HL-60 (cell line): Measurements from ENCODE around the gene MXD4.
"Not testable (repeated sequence)": the region's sequence is repeated elsewhere in the genome, so short reads cannot be mapped to it uniquely, and the experiment has no call there.

Experiments used
- DNase-seq, 2 experiments: peaks; one replicate each; pipeline ENCODE4 v3.0.0-alpha.2; 2010 to 2020; ENCODE audit warnings: low read depth in 1 of 2, low spot score in 1 of 2
- H3K27ac ChIP-seq: fragments of 250-450 bp; sonication (Bioruptor Pico); replicated peaks from 2 replicates; pipeline ENCODE4 v1.5.1; 2020; ENCODE audit warnings: mild to moderate bottlenecking, moderate library complexity
- H3K27me3 ChIP-seq: fragments of 250-450 bp; sonication (Bioruptor Pico); 2 replicates; pipeline ENCODE4 v1.5.1; 2021; ENCODE audit warnings: mild to moderate bottlenecking, moderate library complexity; ENCODE audit not compliant: insufficient read depth, poor library complexity, severe bottlenecking
- H3K4me3 ChIP-seq: replicated peaks from 2 replicates; pipeline ENCODE4 v1.5.1; 2011; ENCODE audit warnings: mild to moderate bottlenecking, control low read depth, low read length; ENCODE audit not compliant: insufficient read depth
- CTCF ChIP-seq: IDR thresholded peaks from one replicate; pipeline ENCODE4 v1.5.1; 2011; ENCODE audit warnings: low read length, control low read depth, inconsistent platforms; ENCODE audit not compliant: insufficient read depth
- GABPA ChIP-seq: IDR thresholded peaks from 2 replicates; pipeline ENCODE4 v1.6.1; 2012; ENCODE audit warnings: low read depth
- POLR2AphosphoS5 ChIP-seq: IDR thresholded peaks from 2 replicates; pipeline ENCODE4 v1.6.1; 2012; ENCODE audit warnings: low read depth
- SPI1 ChIP-seq: IDR thresholded peaks from 2 replicates; pipeline ENCODE4 v1.6.1; 2012; ENCODE audit warnings: low read depth, mild to moderate bottlenecking, borderline replicate concordance
- TF ChIP-seq, protein P1 (sequence below): IDR thresholded peaks from 2 replicates; pipeline ENCODE4 v1.6.1; 2012; ENCODE audit warnings: low read depth; ENCODE audit not compliant: insufficient replicate concordance

Gene MXD4

GRCh38 chr4:2275546-2276251, 13.8 kb upstream of the MXD4 start:
- H3K27me3 ChIP-seq, result no peaks in the 10 kb centered on the region
- TF ChIP-seq POLR2AphosphoS5 (no peak), SPI1 (no peak), GABPA (no peak), CTCF (no peak)
- TF ChIP-seq, protein P1, sequence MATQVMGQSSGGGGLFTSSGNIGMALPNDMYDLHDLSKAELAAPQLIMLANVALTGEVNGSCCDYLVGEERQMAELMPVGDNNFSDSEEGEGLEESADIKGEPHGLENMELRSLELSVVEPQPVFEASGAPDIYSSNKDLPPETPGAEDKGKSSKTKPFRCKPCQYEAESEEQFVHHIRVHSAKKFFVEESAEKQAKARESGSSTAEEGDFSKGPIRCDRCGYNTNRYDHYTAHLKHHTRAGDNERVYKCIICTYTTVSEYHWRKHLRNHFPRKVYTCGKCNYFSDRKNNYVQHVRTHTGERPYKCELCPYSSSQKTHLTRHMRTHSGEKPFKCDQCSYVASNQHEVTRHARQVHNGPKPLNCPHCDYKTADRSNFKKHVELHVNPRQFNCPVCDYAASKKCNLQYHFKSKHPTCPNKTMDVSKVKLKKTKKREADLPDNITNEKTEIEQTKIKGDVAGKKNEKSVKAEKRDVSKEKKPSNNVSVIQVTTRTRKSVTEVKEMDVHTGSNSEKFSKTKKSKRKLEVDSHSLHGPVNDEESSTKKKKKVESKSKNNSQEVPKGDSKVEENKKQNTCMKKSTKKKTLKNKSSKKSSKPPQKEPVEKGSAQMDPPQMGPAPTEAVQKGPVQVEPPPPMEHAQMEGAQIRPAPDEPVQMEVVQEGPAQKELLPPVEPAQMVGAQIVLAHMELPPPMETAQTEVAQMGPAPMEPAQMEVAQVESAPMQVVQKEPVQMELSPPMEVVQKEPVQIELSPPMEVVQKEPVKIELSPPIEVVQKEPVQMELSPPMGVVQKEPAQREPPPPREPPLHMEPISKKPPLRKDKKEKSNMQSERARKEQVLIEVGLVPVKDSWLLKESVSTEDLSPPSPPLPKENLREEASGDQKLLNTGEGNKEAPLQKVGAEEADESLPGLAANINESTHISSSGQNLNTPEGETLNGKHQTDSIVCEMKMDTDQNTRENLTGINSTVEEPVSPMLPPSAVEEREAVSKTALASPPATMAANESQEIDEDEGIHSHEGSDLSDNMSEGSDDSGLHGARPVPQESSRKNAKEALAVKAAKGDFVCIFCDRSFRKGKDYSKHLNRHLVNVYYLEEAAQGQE, result no peak
- H3K27ac ChIP-seq, result no peak overlapping the region
- no peak for DNase-seq
- H3K4me3 ChIP-seq, result no peak overlapping the region

DNA sequence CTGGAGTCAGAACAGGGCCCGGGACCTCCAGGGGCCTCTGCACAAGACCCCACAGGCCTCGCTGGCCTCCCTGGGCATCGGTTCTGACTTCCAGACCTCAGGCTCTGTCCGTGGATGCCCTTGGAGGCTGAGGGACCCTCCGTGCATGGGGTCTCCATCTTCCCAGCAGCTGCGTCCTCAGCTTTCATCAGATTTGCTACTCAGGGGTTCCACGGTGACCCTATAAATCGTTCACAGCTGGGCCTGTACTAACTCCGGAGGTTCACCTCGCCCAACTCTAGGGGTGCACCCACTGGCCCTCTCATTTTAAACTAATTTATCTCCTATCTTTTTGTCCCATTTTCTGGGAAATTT, 13.1 kb upstream of the MXD4 start:
- not testable (repeated sequence) for H3K27me3 ChIP-seq, DNase-seq, H3K4me3 ChIP-seq, H3K27ac ChIP-seq

DNA sequence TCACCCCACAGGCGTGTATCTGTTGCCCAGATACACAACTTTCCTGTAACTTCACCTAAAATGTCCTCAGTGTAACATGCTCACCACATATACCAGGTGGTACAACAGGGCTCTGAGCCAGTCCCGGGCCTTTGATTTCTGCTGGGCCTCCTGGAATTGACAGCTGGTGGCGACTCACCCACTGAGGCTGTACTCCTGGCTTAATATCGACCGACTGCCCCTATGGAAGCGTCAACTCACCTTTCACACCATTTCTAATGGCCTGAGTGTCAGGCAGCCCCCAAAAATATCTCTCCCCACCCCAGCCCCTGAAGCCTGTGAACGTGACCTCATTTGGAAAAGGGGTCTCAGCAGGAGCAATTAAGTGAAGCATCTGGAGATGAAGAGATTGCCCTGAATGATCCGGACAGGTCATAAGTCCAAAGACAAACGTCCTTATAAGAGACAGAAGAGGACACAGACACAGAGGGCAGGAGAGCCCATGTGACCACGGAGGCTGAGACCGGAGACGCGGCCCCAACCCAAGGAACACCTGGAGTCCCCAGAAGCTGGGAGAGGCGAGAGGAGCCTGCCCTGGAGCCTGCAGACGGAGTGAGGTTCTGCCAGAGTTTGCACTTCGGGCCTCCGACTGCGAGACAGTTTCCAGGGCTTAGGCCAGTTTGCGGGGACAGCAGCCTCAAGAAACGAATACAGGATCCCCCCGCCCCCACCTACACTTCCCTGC, 12.6 kb upstream of the MXD4 start:
- no peak overlapping the region for H3K4me3 ChIP-seq
- TF ChIP-seq, protein P1, result no peak
- TF ChIP-seq GABPA (no peak), POLR2AphosphoS5 (no peak), CTCF (no peak), SPI1 (no peak)
- DNase-seq, result no peak
- no peaks in the 10 kb centered on the region for H3K27me3 ChIP-seq
- H3K27ac ChIP-seq, result no peak overlapping the region

GRCh38 chr4:2273657-2274319, 11.9 kb upstream of the MXD4 start:
- H3K27ac ChIP-seq, result no peak overlapping the region

More at GRCh38 chr4:2273657-2274319, 11.9 kb upstream of the MXD4 start:
- no peak for DNase-seq
- TF ChIP-seq CTCF (no peak), SPI1 (no peak), GABPA (no peak), POLR2AphosphoS5 (no peak)
- TF ChIP-seq, protein P1, result no peak
- Histone ChIP-seq H3K27me3 (no peaks in the 10 kb centered on the region), H3K4me3 (no peak overlapping the region)
